B cell (primary cell): ENCODE measurements around the gene FRMD4B. TPM values are rescaled to one million over a fixed set of nuclear protein-coding genes. Genes with fewer than 3 reads are reported as not detected.
"Not testable (repeated sequence)": the region's sequence is repeated elsewhere in the genome, so short reads cannot be mapped to it uniquely, and the experiment has no call there.

Experiments used
- ATAC-seq: fragments of 200-7000 bp; cut with Tn5 transposase; one replicate; pipeline ENCODE4 v1.10.0; 2021; ENCODE audit warnings: low read depth, mild to moderate bottlenecking, moderate number of reproducible peaks, moderate library complexity
- CTCF ChIA-PET: fragments of 350-600 bp; sonication (Branson Sonifier 250); formaldehyde crosslinking; loops from one replicate; lab custom pipeline; 2021; ENCODE audit warnings: antibody characterized with exemption, inconsistent platforms; lab: Charles Lee
- POLR2A ChIA-PET: fragments of 350-600 bp; sonication (Branson Sonifier 250); formaldehyde crosslinking; loops from one replicate; lab custom pipeline; 2021; ENCODE audit warnings: antibody characterized with exemption; lab: Charles Lee
- DNase-seq: peaks from one replicate; pipeline ENCODE4 v3.0.0; 2013
- H2AFZ ChIP-seq: 2 replicates; pipeline ENCODE4 v1.6.1; 2012; ENCODE audit warnings: mild to moderate bottlenecking, low read depth, low read length; ENCODE audit not compliant: insufficient read depth, poor library complexity, severe bottlenecking
- H3K27ac ChIP-seq, 2 donors: 1 replicate in 1 of 2; 2 replicates in 1 of 2; pipeline ENCODE4 v1.5.1; 2012 to 2013; ENCODE audit warnings: low read length in 2 of 2, mild to moderate bottlenecking in 2 of 2, moderate library complexity in 1 of 2
- H3K27me3 ChIP-seq, 4 experiments: fragments of 200-600 bp in 1 of 4; sonication (generic) in 1 of 4; replicated peaks in 1 of 4; 1 replicate in 2 of 4; 2 replicates in 2 of 4; pipeline versions ENCODE4 v1.6.1 to v1.7.0; 2013 to 2016; ENCODE audit warnings: low read length in 3 of 4, mild to moderate bottlenecking in 2 of 4, mixed read lengths in 1 of 4, moderate library complexity in 1 of 4; ENCODE audit not compliant: insufficient read depth in 4 of 4, control insufficient read depth in 3 of 4; ENCODE audit errors: control extremely low read depth in 1 of 4
- H3K36me3 ChIP-seq, 2 experiments: replicated peaks in 1 of 2; 1 replicate in 1 of 2; 2 replicates in 1 of 2; pipeline versions ENCODE4 v1.6.1 to v1.7.1; 2013; ENCODE audit warnings: low read length in 1 of 2; ENCODE audit not compliant: insufficient read depth in 2 of 2, control insufficient read depth in 1 of 2; ENCODE audit errors: control extremely low read depth in 1 of 2, extremely low read depth in 1 of 2
- H3K4me1 ChIP-seq, 2 donors: fragments of 200-600 bp in 1 of 2; sonication (generic) in 1 of 2; 1 replicate in 1 of 2; 2 replicates in 1 of 2; pipeline versions ENCODE4 v1.5.1 to v1.6.1; 2013 to 2017; ENCODE audit warnings: low read length in 2 of 2; ENCODE audit not compliant: control insufficient read depth in 2 of 2, insufficient read depth in 2 of 2
- H3K4me2 ChIP-seq: replicated peaks from 2 replicates; pipeline ENCODE3; 2012; ENCODE audit warnings: mild to moderate bottlenecking, low read depth, low read length; ENCODE audit not compliant: poor library complexity, severe bottlenecking
- H3K4me3 ChIP-seq, 5 experiments: fragments of 200-600 bp in 1 of 5; sonication (generic) in 1 of 5; 1 replicate in 3 of 5; 2 replicates in 2 of 5; pipeline versions ENCODE4 v1.5.1 to v1.7.0; 2011 to 2016; ENCODE audit warnings: low read length in 4 of 5, mild to moderate bottlenecking in 4 of 5, low read depth in 2 of 5, control low read depth in 1 of 5, moderate library complexity in 1 of 5; ENCODE audit not compliant: insufficient read depth in 1 of 5; ENCODE audit errors: control extremely low read depth in 1 of 5, extremely low read depth in 1 of 5
- H3K79me2 ChIP-seq: fragments of 200-600 bp; sonication (generic); one replicate; pipeline ENCODE4 v1.6.0; 2016; ENCODE audit warnings: low read length; ENCODE audit not compliant: control insufficient read depth, insufficient read depth
- H3K9ac ChIP-seq: fragments of 200-600 bp; sonication (generic); 2 replicates; pipeline ENCODE4 v1.6.1; 2017; ENCODE audit warnings: mild to moderate bottlenecking, low read length, moderate library complexity
- H3K9me3 ChIP-seq, 3 donors: one replicate each; pipeline versions ENCODE4 v1.6.1 to v1.7.1; 2013; ENCODE audit warnings: low read length in 2 of 3; ENCODE audit not compliant: control insufficient read depth in 2 of 3, insufficient read depth in 1 of 3; ENCODE audit errors: control extremely low read depth in 1 of 3
- H4K20me1 ChIP-seq: 2 replicates; pipeline ENCODE4 v1.6.0; 2012; ENCODE audit warnings: mild to moderate bottlenecking, low read length; ENCODE audit not compliant: insufficient read depth, control insufficient read depth, poor library complexity, severe bottlenecking
- H3K27ac Mint-ChIP-seq: one replicate; pipeline ENCODE4 v1.8.0; 2021; ENCODE audit warnings: mixed read lengths
- H3K27me3 Mint-ChIP-seq: one replicate; pipeline ENCODE4 v1.8.0; 2021; ENCODE audit warnings: mixed read lengths
- H3K4me1 Mint-ChIP-seq: one replicate; pipeline ENCODE4 v1.8.0; 2021; ENCODE audit warnings: mixed read lengths
- H3K4me3 Mint-ChIP-seq: one replicate; pipeline ENCODE4 v1.8.0; 2021; ENCODE audit warnings: mixed read lengths
- H3K9me3 Mint-ChIP-seq: one replicate; pipeline ENCODE4 v1.8.0; 2022; ENCODE audit warnings: mixed read lengths; ENCODE audit not compliant: insufficient read depth
- CTCF ChIP-seq: fragments of 200-600 bp; IDR thresholded peaks from one replicate; pipeline ENCODE4 v1.8.0; 2022; ENCODE audit warnings: antibody characterized with exemption, mild to moderate bottlenecking
- EZH2 ChIP-seq: IDR thresholded peaks from 2 replicates; pipeline ENCODE4 v1.6.1; 2012; ENCODE audit warnings: borderline replicate concordance, low read depth, mild to moderate bottlenecking, moderate library complexity, low read length; ENCODE audit not compliant: insufficient read depth, poor library complexity, severe bottlenecking
- WGBS: methylation state at CpG from one replicate; pipeline ENCODE4 v1.1.5; 2013; ENCODE audit warnings: missing lambda C conversion rate; ENCODE audit not compliant: insufficient coverage; 5-methylcytosine and 5-hydroxymethylcytosine counted together
- intact Hi-C: fragments of 100-400 bp; cut with micrococcal nuclease; formaldehyde crosslinking; loops from one replicate; pipeline ENCODE4 v1.10.0; 2022
- polyA plus RNA-seq: library from polyadenylated mRNA; depleted of rRNA; stranded (reverse); fragments of >200 nt; gene quantifications from 2 replicates; pipeline ENCODE4 v1.2.3, GENCODE V29; 2012
- total RNA-seq, 2 donors: library from RNA; stranded (reverse); fragments of 120-200 nt in 1 of 2; gene quantifications; 1 replicate in 1 of 2; 2 replicates in 1 of 2; pipeline versions ENCODE4 v1.2.3 to v1.2.4, GENCODE V29; 2013 to 2022

Gene FRMD4B
- total and polyA plus RNA-seq, 2 donors (not counting 1 experiment from before 2014, with no cell fraction given): 0.06 to 0.20 TPM

- Histone ChIP-seq H3K27me3 (no peaks in the 10 kb centered on the region), H4K20me1 (no peaks in the 10 kb centered on the region), H3K79me2 (no peaks in the 10 kb centered on the region), H3K4me2 (no peak overlapping the region), H3K4me1 (no peaks in the 10 kb centered on the region), H3K9ac (no peak overlapping the region), H3K9me3 (no peaks in the 10 kb centered on the region), H3K4me3 (no peak overlapping the region), H3K27ac (no peak overlapping the region), H3K36me3 (no peaks in the 10 kb centered on the region), H2AFZ (no peak overlapping the region)
- H3K4me3 Mint-ChIP-seq: no peak overlapping the region
- no peaks in the 10 kb centered on the region for H3K9me3 Mint-ChIP-seq
- ChIA-PET CTCF (no interaction called here), POLR2A (no interaction called here)
- ATAC-seq (no peak), DNase-seq (no peak)
- no peaks in the 10 kb centered on the region for H3K4me1 Mint-ChIP-seq
- intact Hi-C loops: no loop called here
- TF ChIP-seq EZH2 (no peak), CTCF (no peak)
- H3K27ac Mint-ChIP-seq: no peak overlapping the region
- H3K27me3 Mint-ChIP-seq: peaks cover 4% of the 10 kb centered on the region
- WGBS: 91% methylated on average over 2 of the region's 4 CpGs
Measured at GRCh38 chr3:69276884-69277283, 109.0 kb downstream of the FRMD4B start.

GRCh38 chr3:69276191-69276590 is 109.7 kb downstream of the FRMD4B start:
- H3K9me3 ChIP-seq, H3K4me3 ChIP-seq, H3K4me1 Mint-ChIP-seq, CTCF ChIA-PET, H3K27me3 ChIP-seq, H3K27ac Mint-ChIP-seq, H3K4me1 ChIP-seq, POLR2A ChIA-PET, H3K27ac ChIP-seq, H3K36me3 ChIP-seq, H3K79me2 ChIP-seq, ATAC-seq, H3K4me2 ChIP-seq, H3K9me3 Mint-ChIP-seq, intact Hi-C loops, H3K4me3 Mint-ChIP-seq, H3K9ac ChIP-seq, H2AFZ ChIP-seq, H4K20me1 ChIP-seq, H3K27me3 Mint-ChIP-seq, DNase-seq: not testable (repeated sequence)
- 95% methylated on average over 5 of the region's 5 CpGs for WGBS
